ENCODE data around the gene UTP4. TPM values are rescaled to one million over a fixed set of nuclear protein-coding genes. Genes with fewer than 3 reads are reported as not detected.

Gene UTP4
- 42.4 and 72.3 TPM in 2 replicates for total RNA-seq (2014; rRNA removed; shearing (Covaris generic))
- 93.7 and 97.9 TPM in 2 replicates for polyA plus RNA-seq (2015; cell fraction: cytosol; rRNA removed)
- 155 and 166 TPM in 2 replicates for polyA plus RNA-seq (2015; cell fraction: nucleus; rRNA removed)

DNA sequence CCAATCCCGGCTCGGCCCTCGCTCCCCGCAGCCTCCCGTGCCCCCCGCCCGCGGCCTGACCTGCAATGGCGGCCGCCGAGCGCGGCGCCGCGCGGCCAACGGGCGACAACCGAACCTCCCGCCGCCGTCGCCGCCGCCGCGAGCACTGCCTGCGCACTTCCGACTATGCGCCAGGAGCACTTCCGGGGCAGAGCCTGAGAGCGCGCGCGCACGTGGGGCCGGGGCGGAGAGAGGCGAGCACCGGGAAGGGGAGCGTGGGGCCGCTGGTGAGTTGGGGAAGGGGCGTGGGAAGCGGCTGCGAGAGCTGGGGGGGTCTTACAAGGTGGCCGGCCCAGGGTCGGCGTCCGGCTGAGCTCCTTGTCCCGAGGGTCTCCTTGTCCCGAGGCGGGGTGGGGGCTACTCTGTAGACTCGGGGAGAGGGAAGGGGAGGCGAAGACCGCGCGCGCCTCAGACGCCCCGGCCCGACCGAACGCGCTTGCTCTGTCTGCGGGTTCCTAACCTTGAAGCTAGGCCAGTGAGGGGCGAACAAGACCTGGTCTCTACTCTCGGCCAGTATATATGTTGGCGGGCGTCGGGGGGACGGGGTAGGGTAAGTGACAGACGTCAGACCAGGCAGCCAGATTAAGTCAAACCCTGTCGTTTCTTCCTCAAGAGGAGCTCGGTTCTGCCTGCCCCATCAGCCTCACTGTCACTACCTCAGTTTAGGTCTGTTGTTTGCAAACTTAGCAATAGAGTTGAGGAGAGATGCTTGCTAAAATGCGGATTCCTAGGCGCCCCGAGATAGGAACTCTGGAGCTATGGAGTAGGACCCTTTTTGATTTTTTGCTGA, at the start of gene UTP4, which contains the start of gene CHTF8:
UTP4 (plus strand) TSS at position 226 of the 829 bp plus-strand sequence. CDS start 811 bp downstream, outside the sequence.
CHTF8 (minus strand) TSS at position 165 of the 829 bp plus-strand sequence. CDS start 11,130 bp downstream, outside the sequence.
- DNase-seq (ENCODE audit: low read depth), result peak; percentile 63

DNA sequence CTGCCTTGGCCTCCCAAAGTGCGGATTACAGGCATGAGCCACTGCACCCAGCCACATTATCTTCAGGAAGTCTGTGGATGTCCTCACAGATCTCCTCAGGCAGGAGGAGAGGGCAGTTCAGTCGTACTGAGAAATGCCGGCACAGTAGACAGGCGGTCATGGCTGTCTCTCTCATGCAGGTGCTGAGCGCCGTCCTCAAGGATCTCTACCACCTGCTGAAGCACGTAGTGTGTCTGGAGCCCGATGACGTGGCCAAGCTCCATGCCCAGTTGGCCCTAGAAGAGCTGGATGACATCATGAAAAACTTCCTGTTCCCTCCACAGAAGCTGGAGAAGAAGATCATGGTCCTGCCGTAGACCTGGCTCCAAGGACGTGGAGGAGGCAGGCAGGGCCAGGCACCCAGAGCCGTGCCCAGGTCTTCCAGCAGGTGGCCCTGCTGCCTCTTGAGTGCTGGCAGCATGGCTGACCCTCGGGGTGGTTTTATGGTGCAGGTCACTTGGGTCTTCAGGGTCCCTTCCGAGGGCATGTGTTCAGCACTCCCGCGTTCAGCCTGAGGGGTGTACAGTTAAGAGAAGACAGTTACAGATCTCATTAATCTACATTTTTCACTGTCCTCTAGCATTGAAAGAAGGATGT, 49.0 kb upstream of the UTP4 start:
- DNase-seq (ENCODE audit: low read depth), result no peak

DNA sequence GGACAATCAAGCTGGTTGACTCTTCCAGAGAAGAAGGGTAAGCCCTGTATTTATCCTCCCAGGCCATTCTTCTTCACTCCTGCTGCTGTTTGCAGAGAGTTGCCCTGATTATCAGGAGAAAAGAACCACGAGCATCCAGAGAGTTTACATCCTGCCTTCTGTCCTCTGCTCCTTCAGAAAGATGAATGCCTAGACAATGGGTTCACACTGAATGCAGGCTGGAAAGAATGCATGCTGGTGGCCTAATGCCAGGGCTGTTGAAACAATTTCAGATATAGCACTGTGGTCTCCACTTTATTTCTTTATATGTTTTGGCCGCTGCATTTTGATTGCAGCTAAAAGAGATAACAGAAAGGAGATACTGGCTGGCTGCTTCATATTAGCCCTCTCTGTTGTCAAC, 48.2 kb upstream of the UTP4 start:
- no peak for DNase-seq (ENCODE audit: low read depth)

DNA sequence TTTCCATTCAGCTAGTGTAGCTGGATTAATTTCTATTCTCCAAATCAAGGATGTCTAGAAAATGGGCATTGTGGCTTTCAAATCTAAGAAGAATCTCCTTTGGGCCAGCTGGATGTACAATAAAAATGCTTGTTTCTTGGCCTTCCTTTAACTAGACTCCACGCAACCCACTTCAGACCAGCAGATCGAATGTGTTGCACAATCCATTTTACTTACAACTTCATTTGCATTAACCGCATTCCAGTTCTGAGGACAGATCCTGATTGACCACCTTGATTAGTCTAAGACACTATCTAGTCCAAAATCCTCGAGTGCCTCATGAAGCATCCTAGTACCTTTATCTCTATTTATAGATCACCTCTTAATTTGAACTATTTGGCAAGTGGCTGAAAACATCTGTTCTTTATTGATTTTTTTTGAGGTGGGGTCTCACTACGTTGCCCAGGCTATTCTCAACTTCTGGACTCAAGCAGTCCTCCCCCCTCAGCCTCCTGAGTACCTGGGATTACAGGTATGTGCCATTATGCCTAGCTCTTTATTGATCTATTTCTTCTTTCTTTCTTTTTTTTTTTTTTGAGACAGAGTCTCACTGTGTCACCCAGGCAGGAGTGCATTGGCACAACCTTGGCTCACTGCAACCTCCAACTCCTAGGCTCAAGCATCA, 47.3 kb upstream of the UTP4 start:
- DNase-seq (ENCODE audit: low read depth), result no peak

DNA sequence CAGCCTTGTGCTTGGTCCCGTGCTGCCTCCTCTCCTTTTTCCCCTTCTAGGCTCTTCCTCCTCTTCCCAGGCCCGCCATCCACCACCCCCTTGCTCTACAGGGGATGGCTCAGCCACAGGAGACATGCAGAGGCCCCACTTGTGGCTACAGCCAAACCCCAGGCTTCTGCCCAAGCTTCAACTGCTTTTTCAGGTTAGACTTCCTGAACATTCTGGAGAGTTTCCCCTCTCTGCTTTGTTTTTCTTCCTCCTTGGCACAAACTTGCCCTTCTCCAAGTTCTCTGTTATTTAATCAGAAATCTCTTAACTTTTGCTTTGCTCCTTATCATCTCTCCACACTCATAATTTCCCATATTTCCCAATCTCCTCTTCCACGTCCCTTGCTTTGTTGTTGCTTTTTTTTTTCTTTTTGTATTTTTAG, 45.3 kb upstream of the UTP4 start:
- no peak for DNase-seq (ENCODE audit: low read depth)

DNA sequence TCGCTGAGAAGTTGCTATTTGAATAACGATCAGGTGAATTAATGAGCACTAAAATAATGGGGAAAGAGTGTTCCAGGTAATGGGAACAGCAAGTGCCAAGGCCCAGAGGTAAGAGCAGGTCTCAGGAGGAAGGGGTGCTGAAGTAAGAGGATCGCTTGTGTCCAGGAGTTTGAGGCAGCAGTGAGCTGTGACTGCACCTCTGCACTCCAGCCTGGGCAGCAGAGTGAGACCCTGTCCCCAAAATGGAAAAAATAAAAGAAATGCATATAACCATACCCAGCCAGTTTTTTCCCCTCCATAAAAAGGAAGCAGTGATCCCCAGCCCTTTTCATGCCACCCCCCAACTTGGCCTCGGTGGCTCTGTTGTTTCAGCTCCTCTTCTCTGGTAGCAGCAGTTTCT, 43.8 kb upstream of the UTP4 start:
- DNase-seq (ENCODE audit: low read depth), result no peak

DNA sequence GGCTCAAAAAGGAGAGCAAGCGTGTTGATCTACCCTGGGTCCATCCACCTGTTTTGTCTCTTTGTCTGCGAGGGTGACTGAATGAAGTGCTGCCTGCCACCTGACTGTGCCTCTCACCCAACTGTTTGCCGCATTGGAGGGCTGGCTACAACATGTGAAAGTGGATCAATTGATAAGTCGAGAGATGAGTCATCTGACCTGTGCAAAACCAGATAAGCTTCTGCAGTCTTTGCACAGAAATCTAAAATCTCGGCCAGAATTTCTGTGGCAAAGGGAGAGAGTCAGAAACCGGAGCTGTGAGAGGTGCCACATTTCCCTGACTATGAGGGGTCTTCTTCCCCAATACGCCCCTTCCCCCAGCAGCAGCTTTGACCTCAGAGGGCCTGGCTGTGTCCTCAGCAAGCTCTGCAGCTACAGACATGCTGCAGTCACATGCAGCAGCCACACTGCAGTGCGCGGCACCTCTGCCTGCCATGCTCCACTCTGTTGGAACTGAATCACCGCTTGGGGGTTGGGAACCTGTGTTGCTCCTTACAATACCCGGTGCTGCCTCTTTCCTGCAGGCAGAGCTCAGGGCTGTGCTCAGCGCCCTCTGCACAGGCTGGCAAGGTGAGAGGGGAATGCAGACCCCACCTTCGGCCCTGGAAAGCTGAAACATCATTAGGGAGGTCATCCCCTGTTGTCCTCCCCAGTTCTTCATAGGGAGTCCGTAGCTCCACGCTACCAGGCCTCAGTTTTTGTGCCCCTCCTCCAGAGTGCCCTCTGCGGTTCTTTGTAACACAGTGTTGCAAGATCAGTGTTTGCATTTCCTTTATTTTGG, 43.1 kb upstream of the UTP4 start:
- peak; percentile 24 for DNase-seq (ENCODE audit: low read depth)

DNA sequence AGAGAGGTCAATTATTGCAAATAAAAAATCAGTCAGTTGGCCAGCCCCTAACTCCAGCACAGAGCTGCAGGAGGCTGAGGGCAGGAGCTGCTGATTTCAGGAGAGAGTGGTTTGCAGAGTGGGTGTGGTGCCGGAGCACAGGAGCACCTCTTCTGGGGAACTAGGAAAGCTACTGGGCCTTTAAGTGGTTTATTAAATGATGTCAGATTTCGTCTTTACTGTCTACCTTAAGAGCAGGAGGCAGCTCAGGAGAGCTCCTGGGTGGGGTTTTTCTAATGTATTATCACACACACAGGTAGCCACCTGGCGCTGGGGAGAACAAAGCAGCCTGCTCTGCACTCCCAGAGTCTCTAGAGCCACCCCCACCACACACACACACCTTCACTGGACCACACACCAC, 38.5 kb upstream of the UTP4 start:
- no peak for DNase-seq (ENCODE audit: low read depth)

DNA sequence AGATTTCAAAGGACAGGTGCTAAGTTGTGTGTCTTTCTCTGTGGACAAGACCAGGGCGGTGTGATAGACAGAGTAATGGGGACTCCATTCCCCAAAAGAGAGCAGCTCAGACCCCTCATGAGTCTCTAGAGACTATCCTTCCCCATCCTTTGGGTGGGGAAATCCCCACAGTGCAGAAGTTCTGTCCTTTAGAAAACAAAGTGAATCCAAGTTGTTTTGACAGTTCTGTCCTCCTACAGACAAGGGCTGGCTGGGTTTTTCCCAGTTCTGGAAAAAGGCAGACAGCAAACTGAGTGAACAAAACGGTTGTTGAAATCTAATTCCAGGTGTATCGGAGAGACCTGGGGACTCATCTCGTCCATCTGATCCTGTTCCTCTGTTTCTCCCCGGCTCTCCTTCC, 37.9 kb upstream of the UTP4 start:
- DNase-seq (ENCODE audit: low read depth), result no peak

DNA sequence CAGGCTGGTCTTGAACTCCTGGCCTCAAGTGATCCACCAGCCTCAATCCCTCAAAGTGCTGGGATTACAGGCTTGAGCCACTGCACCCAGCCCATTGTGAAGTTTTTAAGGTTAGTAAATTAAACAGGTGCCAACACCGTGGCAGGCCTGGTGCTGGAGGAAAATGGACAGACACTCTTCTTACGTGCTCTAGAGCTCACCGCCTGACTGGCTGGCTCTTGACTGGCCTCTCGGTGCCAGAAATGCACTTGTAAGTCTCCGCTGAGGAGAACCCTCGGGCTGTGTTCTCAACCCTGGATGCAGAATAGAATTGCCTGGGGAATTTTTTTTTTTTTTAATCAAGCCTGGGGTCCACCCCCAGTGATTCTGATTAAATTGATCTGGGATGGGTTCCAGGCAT, 37.3 kb upstream of the UTP4 start:
- DNase-seq (ENCODE audit: low read depth), result no peak

DNA sequence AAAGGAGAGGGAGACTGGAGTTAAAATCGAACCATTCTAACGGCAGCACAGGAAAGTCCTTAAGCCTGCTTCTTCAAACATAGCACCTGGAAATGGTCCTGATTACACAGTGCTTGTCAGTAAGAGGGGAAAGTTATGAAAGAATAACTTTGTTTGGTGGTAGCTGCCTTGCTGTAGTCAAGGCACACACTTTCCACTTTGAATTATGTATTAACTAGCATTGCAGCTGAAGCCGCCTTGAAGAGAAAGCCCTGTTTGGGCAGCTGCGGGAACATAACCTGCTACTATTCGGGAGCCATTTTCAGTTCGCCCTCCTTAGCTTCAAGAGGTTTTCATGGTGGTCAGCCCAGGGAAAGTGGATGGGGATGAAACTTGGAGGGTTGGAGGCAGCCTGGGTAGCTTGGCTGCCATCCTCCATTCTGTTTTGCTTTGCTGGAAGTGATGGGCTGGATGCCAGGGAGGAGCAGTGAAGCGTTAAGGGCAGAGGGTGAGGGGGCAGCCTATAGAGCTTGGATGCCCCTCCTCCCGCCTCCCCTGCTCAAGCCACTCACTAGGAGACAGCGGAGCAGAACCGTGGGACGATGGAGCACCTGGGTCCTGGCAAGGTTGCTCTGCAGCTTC, 32.3 kb upstream of the UTP4 start:
- no peak for DNase-seq (ENCODE audit: low read depth)

DNA sequence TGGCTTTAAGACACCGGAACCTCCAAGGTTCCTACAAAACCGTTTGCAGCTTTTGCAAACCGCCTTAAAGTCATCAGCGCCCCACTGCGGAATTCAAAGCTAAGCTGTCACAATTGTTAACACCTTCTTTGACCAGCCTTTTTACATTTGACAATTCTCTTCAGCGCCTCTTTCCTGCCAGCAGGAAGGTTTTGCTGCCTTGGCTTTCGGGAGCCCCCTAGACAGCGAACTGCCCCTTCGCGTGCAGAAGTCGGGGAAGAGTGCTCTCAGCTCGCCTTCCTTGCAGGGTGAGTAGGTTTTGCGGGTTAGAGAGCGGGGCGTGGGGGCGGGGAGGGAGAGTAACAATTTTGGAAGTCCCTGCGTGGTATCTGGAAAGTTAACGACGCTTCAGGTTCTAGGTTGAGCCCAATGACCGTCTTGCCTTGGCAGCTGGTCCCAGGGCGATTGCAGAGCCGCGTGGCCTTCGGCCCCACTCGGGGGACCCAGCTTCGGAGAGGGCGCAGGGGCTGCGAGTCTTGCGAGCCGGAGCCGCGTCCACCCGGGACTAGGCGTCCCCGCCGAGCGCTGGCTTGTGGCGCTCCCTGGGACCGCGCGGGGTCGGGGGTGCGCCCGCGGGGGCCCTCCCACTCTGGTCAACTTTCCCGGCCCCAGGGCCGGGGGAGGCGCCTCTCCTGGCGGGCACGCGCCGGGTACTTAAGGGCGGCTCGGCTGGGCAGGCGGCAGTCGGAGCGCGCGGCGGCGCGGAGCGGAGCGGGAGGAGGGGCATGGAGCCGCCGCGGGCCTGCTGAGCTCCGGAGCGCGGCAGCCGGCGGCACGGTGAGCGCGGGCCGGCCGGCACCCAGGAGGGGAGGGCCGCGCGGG, 26.7 kb upstream of the UTP4 start, which contains the start of gene HAS3:
HAS3 (plus strand) TSS at position 153 of the 861 bp plus-strand sequence. CDS start 3,743 bp downstream, outside the sequence.
- DNase-seq (ENCODE audit: low read depth), result peak; percentile 72

DNA sequence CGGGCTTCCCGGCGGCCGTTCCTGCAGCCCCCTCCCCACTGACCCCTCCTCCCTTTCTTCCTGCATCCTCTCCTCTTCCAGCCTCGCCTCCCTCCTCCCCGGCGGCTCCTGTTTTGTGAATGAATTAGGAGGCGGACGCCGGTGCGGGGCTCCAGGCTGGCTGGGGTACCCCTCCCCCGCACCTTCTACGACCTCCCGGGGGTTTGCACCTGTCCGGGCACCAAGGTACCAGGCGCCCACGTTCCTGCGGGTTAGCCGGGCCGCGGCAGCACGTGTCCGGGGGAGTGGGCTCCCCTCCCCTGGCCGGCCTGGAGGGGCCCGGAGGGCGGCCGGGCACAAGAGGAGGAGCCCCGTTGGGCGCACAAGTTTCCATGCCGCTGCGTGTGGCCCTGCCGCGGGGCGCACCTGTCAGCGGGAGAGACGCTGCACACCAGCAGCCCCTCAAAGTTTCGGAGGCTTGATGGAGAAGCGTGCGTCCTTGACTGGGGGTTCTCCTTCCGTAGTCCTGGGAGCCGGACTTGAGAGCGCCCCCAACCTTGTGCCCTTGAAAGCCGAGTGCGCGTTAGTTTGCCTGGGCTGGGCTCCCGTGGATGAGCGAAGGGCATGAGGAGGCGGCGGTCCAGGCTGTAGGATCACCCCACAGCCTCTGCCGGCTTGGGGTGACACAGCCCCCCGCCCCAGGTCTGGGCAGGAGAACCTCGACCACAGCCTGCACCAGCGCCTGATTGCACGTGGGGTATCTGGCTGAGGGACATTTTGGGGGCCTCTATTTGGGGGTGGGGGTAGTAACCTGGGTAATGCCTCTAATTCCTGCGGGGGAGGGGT, 25.7 kb upstream of the UTP4 start:
- no peak for DNase-seq (ENCODE audit: low read depth)

DNA sequence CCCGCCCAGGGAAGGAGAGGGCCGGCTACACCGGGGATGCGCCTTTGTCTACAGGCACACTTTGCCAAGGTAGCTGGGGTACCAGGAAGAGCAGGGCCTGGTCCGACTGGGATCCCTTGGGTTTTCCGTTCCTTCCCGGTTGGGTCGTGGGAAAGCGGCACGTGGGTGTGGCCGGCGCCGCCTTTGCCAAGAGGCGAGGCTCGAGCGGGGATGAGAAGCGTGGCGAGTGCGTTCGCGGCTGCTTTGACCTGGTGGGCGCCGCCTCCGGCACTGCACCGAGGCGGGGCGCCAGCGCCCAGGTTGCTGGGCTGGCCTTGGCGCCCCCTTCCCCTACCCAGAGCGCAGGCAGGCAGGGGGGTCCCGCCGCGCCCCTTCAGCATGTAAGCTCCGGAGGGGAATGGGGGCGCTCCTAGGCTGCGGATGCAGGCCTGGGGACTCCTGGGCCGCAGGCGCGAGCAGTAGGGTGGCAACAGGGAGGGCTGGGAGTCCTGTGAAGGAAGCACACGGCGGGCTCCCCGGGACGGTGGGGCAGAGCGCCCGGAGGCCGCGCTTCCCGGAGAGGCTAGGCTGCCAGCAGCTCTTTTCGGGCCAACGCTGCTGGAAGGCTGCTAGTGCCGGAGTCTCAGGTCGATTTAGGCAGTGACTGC, 25.0 kb upstream of the UTP4 start:
- DNase-seq (ENCODE audit: low read depth), result no peak

DNA sequence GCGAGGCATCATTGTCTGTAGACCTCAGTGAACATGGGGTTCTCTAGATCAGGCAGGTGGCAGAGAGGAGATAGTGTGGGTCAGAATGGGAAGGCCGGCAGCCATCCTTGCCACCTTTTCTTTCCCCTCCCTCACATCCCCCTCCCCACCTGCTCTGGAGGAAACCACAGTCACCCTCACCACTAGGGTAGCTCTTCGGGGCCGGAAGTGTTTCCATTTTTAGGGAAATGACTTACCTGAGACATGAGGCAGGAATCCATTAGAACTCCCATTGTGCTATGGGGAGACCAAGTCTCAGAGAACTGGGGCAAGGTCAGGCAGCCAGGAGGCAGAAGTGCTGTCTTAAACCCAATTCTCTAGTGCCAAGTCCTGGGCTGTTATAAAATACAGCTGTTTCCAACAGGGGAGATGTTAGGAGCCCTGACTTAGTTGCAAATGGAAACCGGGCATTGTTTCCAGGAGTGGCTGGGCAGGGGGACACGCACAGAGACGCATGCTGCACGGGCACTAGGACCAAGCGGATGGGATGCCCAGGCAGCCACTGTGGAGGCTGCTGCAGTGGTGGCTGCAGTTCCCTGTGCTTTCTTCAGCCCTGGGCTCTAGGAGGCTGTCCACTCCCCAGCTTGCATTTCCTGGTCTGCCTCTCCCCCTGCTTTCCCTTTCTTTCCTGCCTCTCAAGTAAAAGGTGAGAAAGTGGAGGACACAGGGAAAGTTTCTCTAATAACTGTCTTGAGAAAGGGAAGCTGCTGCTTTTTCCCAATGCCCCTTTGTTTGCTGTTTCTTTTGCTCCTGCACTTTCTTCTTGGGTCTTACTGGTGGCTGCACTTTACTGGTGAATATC, 24.2 kb upstream of the UTP4 start:
- DNase-seq (ENCODE audit: low read depth), result no peak

DNA sequence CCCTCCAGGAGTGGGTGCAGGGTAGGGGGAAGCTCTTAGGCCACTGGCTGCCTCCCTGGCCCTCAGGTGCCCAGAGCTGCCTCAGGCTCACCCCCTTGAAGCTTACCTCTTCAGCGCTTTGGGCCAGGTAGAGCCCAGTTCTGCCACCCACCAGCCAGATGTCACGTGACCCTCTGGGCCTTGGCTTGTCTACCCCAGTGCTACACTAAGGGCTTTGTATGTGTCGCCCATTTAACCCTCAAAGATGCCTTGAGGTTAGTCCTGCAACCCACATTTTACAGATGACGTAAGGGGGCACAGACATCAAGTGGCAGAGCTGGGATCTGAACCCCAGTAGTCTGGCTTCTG, 23.6 kb upstream of the UTP4 start:
- no peak for DNase-seq (ENCODE audit: low read depth)
